Erythroblast (primary cell): ENCODE data around the gene JPH4.

Source experiments
- GATA1 ChIP-seq: IDR thresholded peaks from 2 replicates; pipeline ENCODE4 v1.6.1; 2011; ENCODE audit warnings: low read depth, mild to moderate bottlenecking, control low read depth, low read length, moderate library complexity
- POLR2A ChIP-seq: IDR thresholded peaks from 2 replicates; pipeline ENCODE4 v1.6.1; 2011; ENCODE audit warnings: mild to moderate bottlenecking, low read length

DNA sequence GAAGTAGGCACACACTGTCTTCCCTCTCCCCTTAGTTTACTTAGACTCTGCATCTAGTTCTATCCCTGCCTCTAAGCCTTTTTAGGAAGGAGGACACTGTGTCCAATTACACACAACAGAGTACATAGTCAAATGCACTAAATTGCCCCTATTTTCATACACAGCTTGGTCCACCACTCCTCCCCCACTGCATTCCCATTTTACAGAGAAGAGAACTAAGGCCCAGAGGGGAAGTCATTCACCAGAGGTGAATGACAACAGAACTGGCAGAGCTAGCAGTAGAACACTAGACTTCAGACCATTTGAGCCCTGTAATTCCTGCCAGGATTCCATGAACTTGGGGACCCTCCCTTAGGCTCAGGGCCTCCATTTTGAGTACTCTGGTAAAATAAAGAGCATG is 1.1 kb upstream of the JPH4 start:
- TF ChIP-seq POLR2A (no peak), GATA1 (no peak)
